Mucosa of descending colon (tissue), 3 donors: ENCODE measurements around the gene ESR2. TPM values are rescaled to one million over a fixed set of nuclear protein-coding genes. Genes with fewer than 3 reads are reported as not detected.

Experiments used
- ATAC-seq: fragments of 200-7000 bp; cut with Tn5 transposase; one replicate; pipeline ENCODE4 v1.9.1; 2020; ENCODE audit warnings: mild to moderate bottlenecking, moderate library complexity
- DNase-seq, 3 donors: peaks; one replicate each; pipeline ENCODE4 v3.0.0-alpha.2; 2020
- H3K36me3 ChIP-seq: fragments of 200-600 bp; one replicate; pipeline ENCODE4 v1.8.0; 2021; ENCODE audit warnings: low read depth, mild to moderate bottlenecking
- H3K4me1 ChIP-seq: fragments of 200-600 bp; one replicate; pipeline ENCODE4 v1.8.0; 2021; ENCODE audit warnings: low read depth, mild to moderate bottlenecking
- H3K4me3 ChIP-seq: fragments of 200-600 bp; one replicate; pipeline ENCODE4 v1.8.0; 2021; ENCODE audit warnings: mild to moderate bottlenecking
- H3K9me3 ChIP-seq: fragments of 200-600 bp; one replicate; pipeline ENCODE4 v1.8.0; 2021; ENCODE audit warnings: mild to moderate bottlenecking
- intact Hi-C, 2 donors: fragments of 100-400 bp; cut with DNase I in 1 of 2; cut with micrococcal nuclease in 1 of 2; formaldehyde crosslinking; loops; one replicate each; pipeline versions ENCODE4 v1.11.0 to v1.11.1; 2022; cut with DNase I, micrococcal nuclease
- total RNA-seq, 3 donors: library from RNA; stranded (reverse); fragmentation: NEBNext Ultra II Directional in 2 of 3; extraction: Animal tissue kit (Norgen Biotek cat#: 25700) in 2 of 3; gene quantifications; one replicate each; pipeline versions ENCODE4 v1.2.1 to v1.2.4, GENCODE V29; 2021 to 2023
- TF ChIP-seq, protein P1 (sequence below): fragments of 200-600 bp; IDR thresholded peaks from one replicate; pipeline ENCODE4 v1.8.0; 2022; ENCODE audit warnings: antibody characterized with exemption, mild to moderate bottlenecking
- donor health status: DM: no; HTN: no; CAD: no; lungs with moderate emphysema.
- donor health status: DM: no; HTN: no; CAD: no.
- donor health status: DM: no; HTN: yes; CAD: no.

Gene ESR2
- total RNA-seq, 3 donors from 2014 or later = 0.32 to 0.60 (median 0.41) TPM

DNA sequence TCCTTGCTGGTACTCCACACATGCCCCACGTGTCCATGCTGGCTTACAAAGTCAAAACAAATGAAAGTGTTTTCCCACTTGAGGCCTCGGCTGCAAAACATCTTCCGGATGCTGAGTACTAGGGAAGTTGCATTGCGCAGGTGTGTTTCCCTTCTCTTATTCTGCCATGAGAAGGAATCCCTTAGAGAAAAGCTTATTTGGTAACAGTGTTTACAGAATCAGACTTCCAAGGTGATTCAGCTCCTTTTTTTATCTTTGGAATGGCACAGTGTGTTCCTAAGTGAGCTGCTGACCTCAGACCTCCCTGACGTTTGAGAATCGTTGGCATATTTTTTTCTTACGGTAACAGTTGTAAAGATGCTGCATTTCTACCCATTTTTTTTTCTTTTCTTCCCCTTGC lies 211.3 kb downstream of the ESR2 start:
- Histone ChIP-seq H3K4me1 (no peaks in the 10 kb centered on the region), H3K9me3 (no peaks in the 10 kb centered on the region), H3K4me3 (no peak overlapping the region), H3K36me3 (no peaks in the 10 kb centered on the region)
- TF ChIP-seq, protein P1, sequence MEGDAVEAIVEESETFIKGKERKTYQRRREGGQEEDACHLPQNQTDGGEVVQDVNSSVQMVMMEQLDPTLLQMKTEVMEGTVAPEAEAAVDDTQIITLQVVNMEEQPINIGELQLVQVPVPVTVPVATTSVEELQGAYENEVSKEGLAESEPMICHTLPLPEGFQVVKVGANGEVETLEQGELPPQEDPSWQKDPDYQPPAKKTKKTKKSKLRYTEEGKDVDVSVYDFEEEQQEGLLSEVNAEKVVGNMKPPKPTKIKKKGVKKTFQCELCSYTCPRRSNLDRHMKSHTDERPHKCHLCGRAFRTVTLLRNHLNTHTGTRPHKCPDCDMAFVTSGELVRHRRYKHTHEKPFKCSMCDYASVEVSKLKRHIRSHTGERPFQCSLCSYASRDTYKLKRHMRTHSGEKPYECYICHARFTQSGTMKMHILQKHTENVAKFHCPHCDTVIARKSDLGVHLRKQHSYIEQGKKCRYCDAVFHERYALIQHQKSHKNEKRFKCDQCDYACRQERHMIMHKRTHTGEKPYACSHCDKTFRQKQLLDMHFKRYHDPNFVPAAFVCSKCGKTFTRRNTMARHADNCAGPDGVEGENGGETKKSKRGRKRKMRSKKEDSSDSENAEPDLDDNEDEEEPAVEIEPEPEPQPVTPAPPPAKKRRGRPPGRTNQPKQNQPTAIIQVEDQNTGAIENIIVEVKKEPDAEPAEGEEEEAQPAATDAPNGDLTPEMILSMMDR = no peak
- intact Hi-C loops = no loop called here
- DNase-seq = no peak
- no peak for ATAC-seq

DNA sequence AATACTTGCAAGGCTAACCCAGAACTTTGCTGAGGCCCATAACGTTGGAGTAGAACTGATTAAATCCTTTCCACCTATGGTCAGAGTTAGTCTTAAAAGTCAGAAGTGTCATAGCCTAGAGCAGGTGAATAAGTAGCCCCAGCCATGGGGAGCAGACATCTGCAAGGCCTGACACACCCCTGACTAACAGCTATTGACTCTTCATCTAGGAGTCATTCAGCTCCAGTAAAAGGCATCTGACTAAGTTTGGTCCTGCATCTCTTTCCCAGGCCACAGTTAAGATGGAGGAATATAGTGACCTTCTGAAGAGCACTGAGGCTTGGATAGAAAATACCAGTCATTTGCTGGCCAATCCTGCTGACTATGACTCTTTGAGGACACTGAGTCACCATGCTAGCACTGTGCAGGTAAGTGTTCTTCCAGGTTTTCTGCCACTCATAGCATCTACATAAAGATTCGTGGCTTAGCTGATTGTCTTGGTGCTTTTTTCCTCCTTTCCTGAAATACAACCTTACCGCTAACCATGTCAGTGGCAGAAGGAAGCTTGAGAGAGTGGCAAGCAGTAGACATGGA lies 212.9 kb downstream of the ESR2 start:
- Histone ChIP-seq H3K9me3 (no peaks in the 10 kb centered on the region), H3K36me3 (no peaks in the 10 kb centered on the region), H3K4me3 (no peak overlapping the region), H3K4me1 (no peaks in the 10 kb centered on the region)
- intact Hi-C loops = no loop called here
- ATAC-seq (no peak), DNase-seq (no peak)
- TF ChIP-seq, protein P1 = no peak

DNA sequence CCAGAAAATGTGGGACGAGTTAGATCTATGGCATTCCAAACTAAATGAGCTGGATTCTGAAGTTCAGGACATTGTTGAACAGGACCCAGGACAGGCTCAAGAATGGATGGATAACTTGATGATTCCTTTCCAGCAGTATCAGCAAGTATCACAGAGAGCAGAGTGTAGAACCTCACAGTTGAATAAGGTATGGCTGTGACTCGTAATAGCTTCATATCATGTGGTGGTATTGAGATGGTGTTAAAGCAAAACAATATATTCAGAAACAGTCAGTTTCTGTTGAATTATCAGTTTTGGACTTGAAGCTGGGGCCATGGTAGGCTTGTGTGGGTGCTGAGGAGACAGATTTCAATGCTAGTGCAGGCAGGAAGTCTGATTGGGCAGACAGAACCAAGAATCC lies 213.7 kb downstream of the ESR2 start:
- ATAC-seq = no peak
- Histone ChIP-seq H3K4me3 (no peak overlapping the region), H3K4me1 (no peaks in the 10 kb centered on the region), H3K9me3 (no peaks in the 10 kb centered on the region), H3K36me3 (no peaks in the 10 kb centered on the region)
- intact Hi-C loops = no loop called here
- TF ChIP-seq, protein P1 = no peak
- no peak for DNase-seq

DNA sequence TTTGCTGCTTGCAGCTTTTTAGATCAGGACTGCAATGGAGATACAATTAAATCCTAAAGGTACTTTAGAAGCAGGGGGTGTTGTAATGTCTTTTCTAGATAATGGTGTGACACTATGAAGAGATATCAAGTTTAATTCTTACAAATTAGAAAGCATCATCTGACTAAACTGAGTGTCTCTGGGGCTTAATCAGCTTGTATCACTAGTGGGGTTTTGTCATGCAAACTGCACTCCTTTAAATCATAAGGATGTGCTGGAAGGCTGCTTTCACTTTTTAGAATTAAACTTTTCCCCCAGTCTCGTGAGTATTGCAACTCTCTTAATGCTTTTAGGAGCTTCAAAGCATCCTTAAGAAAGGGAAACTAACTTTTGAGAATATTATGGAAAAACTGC lies 218.6 kb downstream of the ESR2 start:
- DNase-seq = no peak
- TF ChIP-seq, protein P1 = no peak
- no peaks in the 10 kb centered on the region for H3K36me3 ChIP-seq

DNA sequence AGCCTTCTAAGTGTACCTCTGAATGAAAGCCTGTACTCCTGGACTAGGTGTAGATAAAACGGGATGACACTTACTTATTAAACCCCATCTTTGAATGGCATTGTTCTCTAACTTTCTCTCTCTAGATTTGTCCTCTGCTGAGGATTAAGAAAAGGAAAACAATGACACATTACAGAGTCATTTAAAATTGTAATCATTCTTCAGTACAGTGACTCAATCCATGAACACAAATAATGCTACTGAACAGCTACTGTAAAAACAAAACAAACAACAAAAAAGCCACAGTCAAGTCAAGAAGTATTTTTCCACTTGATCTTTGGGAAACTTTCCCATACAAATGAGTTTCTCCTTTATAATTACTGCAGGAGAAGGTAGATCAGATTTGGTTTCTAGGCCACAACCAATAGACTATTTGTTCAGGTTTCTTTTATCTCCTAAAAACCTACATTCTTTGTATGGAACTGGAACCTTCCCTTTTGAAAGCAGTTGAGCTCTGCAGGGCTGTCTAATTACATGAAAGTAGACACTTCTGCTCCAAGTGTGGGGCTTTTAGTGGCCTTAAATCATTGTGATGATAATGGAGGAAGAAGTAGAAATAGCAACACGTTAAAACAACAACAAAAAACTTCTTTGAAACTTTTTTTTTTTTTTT lies 219.1 kb downstream of the ESR2 start:
- H3K36me3 ChIP-seq = no peaks in the 10 kb centered on the region

More for the DNA sequence above, 218.6 kb downstream of the ESR2 start:
- H3K4me3 ChIP-seq = no peak overlapping the region
- intact Hi-C loops = no loop called here
- H3K4me1 ChIP-seq = no peaks in the 10 kb centered on the region
- ATAC-seq = no peak
- no peaks in the 10 kb centered on the region for H3K9me3 ChIP-seq

More for the DNA sequence above, 219.1 kb downstream of the ESR2 start:
- intact Hi-C loops = no loop called here
- no peak overlapping the region for H3K4me3 ChIP-seq
- TF ChIP-seq, protein P1 = no peak
- DNase-seq (no peak), ATAC-seq (no peak)
- no peaks in the 10 kb centered on the region for H3K4me1 ChIP-seq
- no peaks in the 10 kb centered on the region for H3K9me3 ChIP-seq
